ENCODE data around the gene AGAP1.

GRCh38 chr2:236146436-236146835 lies 652.6 kb downstream of the AGAP1 start:
- TF ChIP-seq CTCF (IDR thresholded peaks at IDR 0.05; ENCODE audit: insufficient read depth, low read depth, low read length), result no peak
- no peak for TF ChIP-seq EZH2 (IDR thresholded peaks at IDR 0.05; ENCODE audit: insufficient read depth, low read length)
